GM23338 (cell line): ENCODE measurements around the gene PACS1. TPM values are rescaled to one million over a fixed set of nuclear protein-coding genes. Genes with fewer than 3 reads are reported as not detected.

Experiments used
- ATAC-seq: fragments of 200-7000 bp; cut with Tn5 transposase; 3 replicates; pipeline ENCODE4 v1.9.1; 2020
- DNase-seq: peaks from one replicate; pipeline ENCODE4 v3.0.0-alpha.2; 2015; ENCODE audit warnings: low spot score
- H2AFZ ChIP-seq: fragments of 200-600 bp; sonication (generic); 2 replicates; pipeline ENCODE4 v1.8.0; 2016; ENCODE audit warnings: antibody characterized with exemption, mild to moderate bottlenecking, moderate library complexity
- H3F3A ChIP-seq: fragments of 200-600 bp; sonication (generic); replicated peaks from 2 replicates; pipeline ENCODE4 v1.8.0; 2017; ENCODE audit warnings: antibody characterized with exemption, mixed run types, low read depth
- H3K27ac ChIP-seq: fragments of 200-600 bp; sonication (generic); 2 replicates; pipeline ENCODE4 v1.6.1; 2016; ENCODE audit warnings: low read depth
- H3K27me3 ChIP-seq: fragments of 200-600 bp; sonication (generic); 2 replicates; pipeline ENCODE4 v1.8.0; 2016; ENCODE audit warnings: mild to moderate bottlenecking, mixed run types, moderate library complexity; ENCODE audit not compliant: insufficient read depth
- H3K36me3 ChIP-seq: fragments of 200-600 bp; sonication (generic); 2 replicates; pipeline ENCODE4 v1.8.0; 2016; ENCODE audit warnings: mild to moderate bottlenecking; ENCODE audit not compliant: insufficient read depth
- H3K4me1 ChIP-seq: fragments of 200-600 bp; sonication (generic); 2 replicates; pipeline ENCODE4 v1.8.0; 2016; ENCODE audit warnings: mild to moderate bottlenecking, moderate library complexity; ENCODE audit not compliant: insufficient read depth
- H3K4me2 ChIP-seq: fragments of 200-600 bp; sonication (generic); 2 replicates; pipeline ENCODE4 v1.7.1; 2017; ENCODE audit warnings: mixed run types
- H3K4me3 ChIP-seq: fragments of 200-600 bp; sonication (generic); 2 replicates; pipeline ENCODE4 v1.6.1; 2016; ENCODE audit warnings: mixed run types
- H3K79me2 ChIP-seq: fragments of 200-600 bp; sonication (generic); replicated peaks from 2 replicates; pipeline ENCODE4 v1.8.0; 2017; ENCODE audit warnings: mild to moderate bottlenecking; ENCODE audit not compliant: insufficient read depth
- H3K9me2 ChIP-seq: fragments of 200-600 bp; sonication (generic); 2 replicates; pipeline ENCODE4 v1.8.0; 2017; ENCODE audit not compliant: insufficient read depth
- H4K20me1 ChIP-seq: fragments of 200-600 bp; sonication (generic); replicated peaks from 2 replicates; pipeline ENCODE4 v1.8.0; 2017; ENCODE audit warnings: mild to moderate bottlenecking; ENCODE audit not compliant: insufficient read depth
- H3K27ac Mint-ChIP-seq: 2 replicates; pipeline ENCODE4 v1.8.0; 2020; ENCODE audit warnings: inconsistent platforms, mild to moderate bottlenecking, moderate library complexity, mixed read lengths
- H3K27me3 Mint-ChIP-seq: 3 replicates; pipeline ENCODE4 v1.8.0; 2022; ENCODE audit warnings: low read depth, mild to moderate bottlenecking, moderate library complexity, mixed read lengths, inconsistent platforms; ENCODE audit not compliant: insufficient read depth, poor library complexity
- H3K36me3 Mint-ChIP-seq: 3 replicates; pipeline ENCODE4 v1.8.0; 2021; ENCODE audit warnings: low read depth, mild to moderate bottlenecking, inconsistent platforms, moderate library complexity, mixed read lengths
- H3K4me1 Mint-ChIP-seq: 3 replicates; pipeline ENCODE4 v1.8.0; 2020; ENCODE audit warnings: mild to moderate bottlenecking, inconsistent platforms, mixed read lengths
- H3K4me3 Mint-ChIP-seq: 3 replicates; pipeline ENCODE4 v1.8.0; 2021; ENCODE audit warnings: moderate library complexity, mild to moderate bottlenecking, inconsistent platforms, mixed read lengths
- H3K9me3 Mint-ChIP-seq: 3 replicates; pipeline ENCODE4 v1.8.0; 2020; ENCODE audit warnings: moderate library complexity, mild to moderate bottlenecking, inconsistent platforms, mixed read lengths
- ETS1 ChIP-seq: IDR thresholded peaks from 2 replicates; pipeline ENCODE4 v1.6.1; 2016; ENCODE audit warnings: antibody characterized with exemption
- EZH2phosphoT487 ChIP-seq: fragments of 200-600 bp; sonication (generic); IDR thresholded peaks from one replicate; pipeline ENCODE4 v1.8.1; 2018; ENCODE audit warnings: antibody characterized with exemption; ENCODE audit not compliant: unreplicated experiment
- JUNB ChIP-seq: IDR thresholded peaks from one replicate; pipeline ENCODE4 v1.6.1; 2016; ENCODE audit warnings: antibody characterized with exemption; ENCODE audit not compliant: unreplicated experiment
- POLR2AphosphoS5 ChIP-seq: IDR thresholded peaks from 2 replicates; pipeline ENCODE4 v1.6.1; 2016; ENCODE audit warnings: antibody characterized with exemption, low read depth
- STAT1 ChIP-seq: IDR thresholded peaks from one replicate; pipeline ENCODE4 v1.6.1; 2016; ENCODE audit warnings: antibody characterized with exemption; ENCODE audit not compliant: unreplicated experiment
- ZNF114 ChIP-seq: fragments of 250-450 bp; sonication (Bioruptor Pico); IDR thresholded peaks from 2 replicates; pipeline ENCODE4 v1.5.0; 2020; ENCODE audit warnings: mild to moderate bottlenecking, moderate library complexity
- ZNF331 ChIP-seq: fragments of 250-450 bp; sonication (Bioruptor Pico); IDR thresholded peaks from 2 replicates; pipeline ENCODE4 v1.5.0; 2020; ENCODE audit warnings: low read depth, mild to moderate bottlenecking, moderate library complexity
- polyA plus RNA-seq: library from polyadenylated mRNA; unstranded; fragments of >200 nt; fragmentation: Nextera tagmentation; extraction: Ambion mirVana; gene quantifications from 2 replicates; pipeline ENCODE4 v1.2.1, GENCODE V29; 2016
- total RNA-seq: library from RNA; depleted of rRNA; stranded (reverse); fragments of >200 nt; shearing (Covaris generic); gene quantifications from 2 replicates; pipeline ENCODE4 v1.2.3, GENCODE V29; 2014
- TF ChIP-seq, protein P1 (sequence below): IDR thresholded peaks from one replicate; pipeline ENCODE4 v1.6.1; 2018; ENCODE audit warnings: antibody characterized with exemption; ENCODE audit not compliant: unreplicated experiment
- TF ChIP-seq, protein P2 (sequence below), 2 experiments: fragments of 200-600 bp in 1 of 2; sonication (generic) in 1 of 2; conservative IDR thresholded peaks; 2 replicates each; pipeline versions ENCODE4 v1.5.1 to v1.6.1; 2016 to 2017; ENCODE audit warnings: antibody characterized with exemption in 2 of 2, low read depth in 2 of 2, mild to moderate bottlenecking in 2 of 2, moderate library complexity in 1 of 2

Gene PACS1
- total and polyA plus RNA-seq, 2 experiments from 2014 or later: 8.0 to 37.5 TPM

DNA sequence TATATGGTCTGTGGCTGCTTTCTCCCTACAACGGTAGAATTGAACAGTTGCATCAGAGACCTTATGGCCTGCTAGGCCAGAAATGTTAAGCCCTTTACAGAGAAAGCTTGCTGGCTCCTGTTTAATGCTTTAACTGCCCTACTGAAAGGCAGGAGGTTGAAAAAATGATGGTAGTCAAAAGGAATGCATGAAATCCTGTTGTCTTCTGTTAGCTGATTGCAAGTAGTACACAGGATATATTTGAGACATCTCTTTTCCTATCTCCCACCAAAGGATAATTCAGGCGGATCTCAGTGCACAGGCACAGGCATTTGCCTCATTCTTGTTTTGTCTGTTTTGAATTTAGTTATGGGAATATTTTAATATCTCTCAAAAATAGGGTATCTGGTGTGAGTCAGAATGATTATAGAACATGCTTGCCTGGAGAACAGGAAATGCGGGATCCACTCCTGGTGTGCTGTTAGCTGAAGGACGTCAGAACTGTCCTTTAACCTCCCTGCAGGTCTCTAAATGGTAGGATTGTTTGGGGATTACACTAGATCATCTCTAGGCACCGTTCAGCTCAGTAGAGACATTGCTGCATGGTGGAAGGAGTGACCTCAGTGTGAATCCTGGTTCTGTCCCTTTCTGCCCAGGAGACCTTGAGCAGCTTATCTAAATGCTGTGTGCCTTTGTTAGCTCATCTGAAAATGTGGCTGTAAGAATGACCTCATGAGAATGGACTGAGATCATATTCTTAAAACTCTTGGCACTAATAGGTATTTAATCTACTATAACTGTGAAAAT is 49.5 kb downstream of the PACS1 start (continued):
- TF ChIP-seq, protein P1, sequence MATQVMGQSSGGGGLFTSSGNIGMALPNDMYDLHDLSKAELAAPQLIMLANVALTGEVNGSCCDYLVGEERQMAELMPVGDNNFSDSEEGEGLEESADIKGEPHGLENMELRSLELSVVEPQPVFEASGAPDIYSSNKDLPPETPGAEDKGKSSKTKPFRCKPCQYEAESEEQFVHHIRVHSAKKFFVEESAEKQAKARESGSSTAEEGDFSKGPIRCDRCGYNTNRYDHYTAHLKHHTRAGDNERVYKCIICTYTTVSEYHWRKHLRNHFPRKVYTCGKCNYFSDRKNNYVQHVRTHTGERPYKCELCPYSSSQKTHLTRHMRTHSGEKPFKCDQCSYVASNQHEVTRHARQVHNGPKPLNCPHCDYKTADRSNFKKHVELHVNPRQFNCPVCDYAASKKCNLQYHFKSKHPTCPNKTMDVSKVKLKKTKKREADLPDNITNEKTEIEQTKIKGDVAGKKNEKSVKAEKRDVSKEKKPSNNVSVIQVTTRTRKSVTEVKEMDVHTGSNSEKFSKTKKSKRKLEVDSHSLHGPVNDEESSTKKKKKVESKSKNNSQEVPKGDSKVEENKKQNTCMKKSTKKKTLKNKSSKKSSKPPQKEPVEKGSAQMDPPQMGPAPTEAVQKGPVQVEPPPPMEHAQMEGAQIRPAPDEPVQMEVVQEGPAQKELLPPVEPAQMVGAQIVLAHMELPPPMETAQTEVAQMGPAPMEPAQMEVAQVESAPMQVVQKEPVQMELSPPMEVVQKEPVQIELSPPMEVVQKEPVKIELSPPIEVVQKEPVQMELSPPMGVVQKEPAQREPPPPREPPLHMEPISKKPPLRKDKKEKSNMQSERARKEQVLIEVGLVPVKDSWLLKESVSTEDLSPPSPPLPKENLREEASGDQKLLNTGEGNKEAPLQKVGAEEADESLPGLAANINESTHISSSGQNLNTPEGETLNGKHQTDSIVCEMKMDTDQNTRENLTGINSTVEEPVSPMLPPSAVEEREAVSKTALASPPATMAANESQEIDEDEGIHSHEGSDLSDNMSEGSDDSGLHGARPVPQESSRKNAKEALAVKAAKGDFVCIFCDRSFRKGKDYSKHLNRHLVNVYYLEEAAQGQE: no peak
- TF ChIP-seq ZNF114 (CRISPR knock-in tag): no peak
- TF ChIP-seq EZH2phosphoT487: no peak
- no peak for TF ChIP-seq ETS1
- TF ChIP-seq ZNF331: no peak

- H3K4me3 ChIP-seq: no peak overlapping the region
- H3K27me3 ChIP-seq: no peaks in the 10 kb centered on the region
- H3K4me2 ChIP-seq: no peak overlapping the region
- H3K79me2 ChIP-seq: no peaks in the 10 kb centered on the region; the same call in 1 of the 2 replicates
- H3K4me1 ChIP-seq: peaks cover 21% of the 10 kb centered on the region
- ATAC-seq: no peak
- H3F3A ChIP-seq: no peaks in the 10 kb centered on the region
- H4K20me1 ChIP-seq: no peaks in the 10 kb centered on the region; the same call in 1 of the 2 replicates
- Mint-ChIP-seq H3K4me3 (no peak overlapping the region), H3K27ac (no peak overlapping the region), H3K36me3 (no peaks in the 10 kb centered on the region), H3K9me3 (no peaks in the 10 kb centered on the region), H3K27me3 (peaks cover 6% of the 10 kb centered on the region), H3K4me1 (peaks cover 25% of the 10 kb centered on the region)
- DNase-seq: no peak
- H3K36me3 ChIP-seq: no peaks in the 10 kb centered on the region
- H3K27ac ChIP-seq: no peak overlapping the region
- no peaks in the 10 kb centered on the region for H3K9me2 ChIP-seq
- H2AFZ ChIP-seq: no peak overlapping the region
- no peak for TF ChIP-seq ETS1
- TF ChIP-seq JUNB: no peak
- TF ChIP-seq POLR2AphosphoS5: no peak
- TF ChIP-seq ZNF114 (CRISPR knock-in tag): no peak
- TF ChIP-seq, protein P2, sequence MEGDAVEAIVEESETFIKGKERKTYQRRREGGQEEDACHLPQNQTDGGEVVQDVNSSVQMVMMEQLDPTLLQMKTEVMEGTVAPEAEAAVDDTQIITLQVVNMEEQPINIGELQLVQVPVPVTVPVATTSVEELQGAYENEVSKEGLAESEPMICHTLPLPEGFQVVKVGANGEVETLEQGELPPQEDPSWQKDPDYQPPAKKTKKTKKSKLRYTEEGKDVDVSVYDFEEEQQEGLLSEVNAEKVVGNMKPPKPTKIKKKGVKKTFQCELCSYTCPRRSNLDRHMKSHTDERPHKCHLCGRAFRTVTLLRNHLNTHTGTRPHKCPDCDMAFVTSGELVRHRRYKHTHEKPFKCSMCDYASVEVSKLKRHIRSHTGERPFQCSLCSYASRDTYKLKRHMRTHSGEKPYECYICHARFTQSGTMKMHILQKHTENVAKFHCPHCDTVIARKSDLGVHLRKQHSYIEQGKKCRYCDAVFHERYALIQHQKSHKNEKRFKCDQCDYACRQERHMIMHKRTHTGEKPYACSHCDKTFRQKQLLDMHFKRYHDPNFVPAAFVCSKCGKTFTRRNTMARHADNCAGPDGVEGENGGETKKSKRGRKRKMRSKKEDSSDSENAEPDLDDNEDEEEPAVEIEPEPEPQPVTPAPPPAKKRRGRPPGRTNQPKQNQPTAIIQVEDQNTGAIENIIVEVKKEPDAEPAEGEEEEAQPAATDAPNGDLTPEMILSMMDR (conservative IDR thresholded peaks at IDR 0.05; ENCODE audit: low read depth in 2 of 2): no peak
- TF ChIP-seq EZH2phosphoT487: no peak
- TF ChIP-seq, protein P1: no peak
- no peak for TF ChIP-seq STAT1
- TF ChIP-seq ZNF331: no peak
These were observed 51.4 kb downstream of the PACS1 start for GRCh38 chr11:66121466-66121865.
